GM04504 (cell line): Measurements from ENCODE around the gene CDC42BPG.

ENCODE experiments used
- DNase-seq: peaks from one replicate; pipeline ENCODE4 v3.0.0-alpha.2; 2012; ENCODE audit warnings: low read depth

The CDC42BPG gene

DNA sequence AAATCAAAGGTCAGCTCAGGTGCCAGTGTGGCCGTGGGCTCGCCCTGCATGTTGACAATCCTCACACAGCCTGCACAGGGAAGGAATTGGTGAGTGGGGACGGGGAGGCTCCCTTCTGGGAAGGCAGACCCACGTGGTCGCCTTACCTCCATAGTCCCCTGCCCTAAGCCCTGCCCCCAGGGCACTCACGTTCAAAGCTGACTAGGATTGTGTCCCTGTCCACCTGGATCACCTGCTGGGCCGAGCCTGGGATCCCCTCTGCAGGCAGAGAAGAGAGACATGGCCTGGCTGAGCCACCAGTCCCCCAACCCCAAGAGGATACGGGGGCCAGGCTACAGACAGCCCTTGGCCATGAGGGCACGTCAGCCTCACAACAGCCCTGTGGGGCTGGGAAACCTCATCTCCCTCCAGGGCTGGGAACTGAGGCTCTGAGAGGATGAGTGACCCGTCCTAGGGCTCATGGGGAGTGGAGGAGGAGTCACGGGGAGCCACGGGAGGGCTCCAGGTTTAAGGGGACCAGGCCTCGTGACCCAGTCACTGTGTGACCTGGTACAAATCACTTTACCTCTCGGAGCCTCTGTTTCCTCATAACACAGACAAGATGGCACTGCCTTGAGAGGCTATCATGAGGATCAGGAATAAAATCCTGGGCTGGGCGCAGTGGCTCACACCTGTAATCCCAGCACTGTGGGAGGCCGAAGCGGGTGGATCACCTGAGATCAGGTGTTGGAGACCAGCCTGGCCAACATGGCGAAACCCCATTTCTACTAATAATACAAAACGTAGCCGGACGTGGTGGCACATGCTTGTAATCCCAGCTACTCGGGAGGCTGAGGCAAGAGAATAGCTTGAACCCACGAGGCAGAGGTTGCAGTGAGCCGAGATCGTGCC is 54.0 kb downstream of the CDC42BPG start:
- DNase-seq: no peak

DNA sequence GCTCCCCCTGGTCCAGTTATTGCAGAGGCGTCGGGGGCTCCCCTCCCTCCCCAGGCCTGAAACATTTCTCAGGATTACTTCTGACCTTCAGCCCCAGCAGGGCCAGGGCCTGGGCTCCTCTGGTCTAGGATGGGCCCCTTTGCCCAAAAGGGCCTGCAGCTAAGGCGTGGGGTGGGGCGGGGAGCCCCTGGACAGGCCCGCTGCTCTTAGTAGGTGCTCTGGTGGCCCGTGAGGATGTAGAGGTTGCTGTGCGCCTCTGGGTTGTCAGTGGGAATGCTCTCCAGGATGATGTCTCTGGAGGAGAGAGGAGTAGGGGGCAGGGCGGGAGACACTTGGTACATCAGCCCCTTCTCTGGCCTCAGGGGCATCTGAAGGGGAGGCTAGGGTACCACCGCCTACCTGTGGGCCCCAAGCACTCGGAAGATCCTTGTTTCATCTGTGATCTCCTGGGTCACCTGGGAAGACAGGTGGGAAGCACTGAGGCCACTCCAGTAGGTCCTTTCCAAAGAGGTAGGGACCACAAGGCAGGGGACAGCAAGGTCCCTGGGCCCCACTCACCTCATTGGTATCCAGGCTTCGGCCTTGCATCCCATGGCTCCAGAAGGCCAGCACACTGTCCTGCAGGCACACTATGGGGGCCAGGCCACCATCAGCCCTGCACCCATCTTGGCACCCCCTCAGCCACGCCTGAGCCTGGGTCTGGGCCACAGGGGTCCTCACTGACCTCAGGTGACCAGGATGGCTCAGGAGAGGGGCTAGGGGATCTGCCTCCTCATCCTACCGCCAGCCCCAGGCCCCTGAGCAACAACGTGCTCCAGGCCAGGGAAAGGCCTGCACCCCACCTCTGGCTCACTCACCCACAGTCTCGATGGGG is 54.9 kb downstream of the CDC42BPG start:
- no peak for DNase-seq

DNA sequence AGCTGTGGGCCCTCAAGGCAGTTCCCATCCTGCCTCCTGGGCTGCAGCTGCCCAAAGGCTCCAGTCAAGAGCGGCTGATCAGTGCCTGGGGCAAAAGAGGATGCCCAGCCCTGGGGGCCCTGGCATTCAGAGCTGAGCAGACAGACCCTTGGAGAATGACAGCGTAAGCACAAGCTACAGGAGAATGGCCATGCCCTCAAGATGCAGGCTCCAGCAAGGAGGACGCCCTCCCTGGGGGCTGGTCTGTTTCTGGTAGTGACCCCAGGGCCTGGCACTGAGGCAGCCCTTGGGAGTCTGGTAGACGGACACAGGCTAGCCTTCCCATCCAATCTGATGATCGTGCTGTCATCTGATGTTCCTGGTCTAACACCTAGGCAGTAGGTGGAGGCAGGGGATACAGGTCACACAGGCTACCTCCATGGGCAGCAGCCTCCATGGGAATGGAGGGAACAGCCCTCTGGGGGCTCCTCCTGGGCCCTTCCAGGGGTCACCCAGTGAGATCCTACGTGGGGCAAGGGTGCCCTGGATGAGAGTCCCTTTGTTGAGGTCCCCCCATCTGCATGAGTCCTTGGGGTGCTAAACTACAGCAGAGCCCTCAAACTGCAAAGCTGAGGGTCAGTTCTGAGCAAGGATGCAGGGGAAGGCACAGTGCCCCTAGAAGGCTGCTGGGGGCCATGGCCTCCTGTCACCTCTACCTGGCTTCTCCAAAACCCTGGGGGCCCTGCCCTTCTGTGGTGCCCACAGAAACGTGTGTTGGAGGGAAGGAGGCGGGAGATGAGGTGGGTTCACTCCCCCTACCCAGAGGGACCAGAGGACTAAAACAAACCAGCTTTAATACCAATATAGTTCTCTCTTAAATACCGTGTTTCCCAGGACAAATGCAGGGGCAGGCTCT is 55.9 kb downstream of the CDC42BPG start:
- DNase-seq: no peak

DNA sequence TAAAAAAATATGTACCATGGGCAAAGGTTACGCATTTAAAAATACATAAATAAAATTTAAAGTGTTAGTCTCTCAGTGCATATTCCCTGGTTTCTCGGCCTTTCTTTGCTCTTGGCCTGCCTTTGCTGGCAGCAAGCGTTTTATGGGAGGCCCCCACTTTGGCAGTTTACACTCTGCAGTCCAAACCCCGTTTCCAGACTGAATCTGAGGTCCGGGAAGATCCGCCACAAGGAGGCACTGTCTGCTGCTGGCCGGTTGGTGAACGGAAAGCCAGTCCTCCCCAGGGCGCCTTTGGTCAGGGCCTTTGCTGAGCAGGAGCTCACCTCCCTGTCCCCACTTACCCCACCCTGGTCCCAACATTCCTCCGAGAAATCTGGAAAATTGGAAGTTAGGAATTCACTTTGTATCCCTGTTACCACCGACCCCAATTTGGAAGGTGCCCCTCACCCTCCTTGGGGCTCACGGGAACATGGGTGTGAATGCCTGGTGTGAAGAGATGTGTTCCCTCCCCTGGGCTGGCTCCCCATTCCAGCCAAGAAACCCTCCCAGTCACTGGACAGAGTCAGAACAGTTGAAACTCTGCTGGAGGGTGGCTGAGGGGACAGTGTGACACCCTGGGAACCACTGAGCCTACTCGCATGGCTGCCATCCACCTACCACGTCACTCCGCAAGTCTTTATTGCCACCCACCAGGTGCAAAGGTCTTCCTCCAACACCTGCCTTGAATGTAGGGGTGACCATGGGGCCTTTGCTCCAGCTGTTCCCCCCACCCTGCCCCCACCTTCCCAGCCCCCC is 56.7 kb downstream of the CDC42BPG start:
- DNase-seq: no peak

DNA sequence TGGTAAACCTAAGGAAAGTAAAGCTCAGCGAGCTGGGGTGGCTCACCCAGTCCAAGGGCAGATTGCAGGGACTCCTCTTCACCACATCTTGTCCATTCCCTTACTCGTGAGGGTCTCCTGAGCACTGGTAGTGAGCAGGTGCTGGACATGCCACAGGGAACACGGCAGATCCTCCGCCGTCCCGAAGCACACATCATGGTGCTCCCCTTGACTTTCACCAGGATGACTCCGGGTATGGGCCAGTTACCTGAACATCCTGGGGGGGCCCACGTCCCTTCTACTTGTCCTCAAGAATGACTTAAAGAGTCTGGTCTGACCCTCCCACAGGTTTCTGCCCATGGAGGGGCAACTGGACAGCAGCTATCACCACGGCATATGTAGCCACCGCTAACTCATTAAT is 58.1 kb downstream of the CDC42BPG start:
- DNase-seq: no peak

DNA sequence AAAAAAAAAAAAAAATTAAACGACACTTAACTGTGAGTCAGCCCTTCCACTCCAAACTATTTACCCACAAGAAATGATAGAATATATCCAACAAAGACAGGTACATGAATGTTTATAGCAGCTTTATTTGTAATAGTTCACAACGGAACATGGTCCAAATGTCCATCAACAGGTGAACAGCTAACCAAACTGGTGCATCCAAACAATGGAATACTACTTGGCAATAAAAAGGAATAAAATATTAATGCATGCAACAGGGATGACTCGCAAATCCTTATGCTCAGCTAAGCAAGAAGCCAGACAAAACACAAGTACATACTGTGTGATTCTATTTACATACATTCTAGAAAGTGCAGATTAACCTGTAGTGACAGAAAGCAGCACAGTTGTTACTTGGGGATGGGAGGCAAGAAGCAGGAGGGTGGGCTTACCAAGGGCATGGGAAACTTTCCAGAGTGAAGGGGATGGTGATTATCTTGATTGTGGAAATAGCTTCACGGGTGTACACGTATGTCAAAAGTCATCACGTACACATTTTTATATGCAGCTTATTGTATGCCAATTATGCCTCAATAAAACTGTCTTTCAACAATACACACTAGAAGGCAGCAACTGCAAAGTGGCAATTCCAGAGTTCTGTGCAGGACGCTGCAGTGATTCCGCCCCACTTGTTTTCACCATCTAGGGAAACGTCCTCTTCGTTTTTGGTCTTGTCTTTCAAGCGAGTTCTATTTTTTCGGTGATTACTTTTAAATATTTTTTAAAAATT is 59.5 kb downstream of the CDC42BPG start:
- DNase-seq: no peak

DNA sequence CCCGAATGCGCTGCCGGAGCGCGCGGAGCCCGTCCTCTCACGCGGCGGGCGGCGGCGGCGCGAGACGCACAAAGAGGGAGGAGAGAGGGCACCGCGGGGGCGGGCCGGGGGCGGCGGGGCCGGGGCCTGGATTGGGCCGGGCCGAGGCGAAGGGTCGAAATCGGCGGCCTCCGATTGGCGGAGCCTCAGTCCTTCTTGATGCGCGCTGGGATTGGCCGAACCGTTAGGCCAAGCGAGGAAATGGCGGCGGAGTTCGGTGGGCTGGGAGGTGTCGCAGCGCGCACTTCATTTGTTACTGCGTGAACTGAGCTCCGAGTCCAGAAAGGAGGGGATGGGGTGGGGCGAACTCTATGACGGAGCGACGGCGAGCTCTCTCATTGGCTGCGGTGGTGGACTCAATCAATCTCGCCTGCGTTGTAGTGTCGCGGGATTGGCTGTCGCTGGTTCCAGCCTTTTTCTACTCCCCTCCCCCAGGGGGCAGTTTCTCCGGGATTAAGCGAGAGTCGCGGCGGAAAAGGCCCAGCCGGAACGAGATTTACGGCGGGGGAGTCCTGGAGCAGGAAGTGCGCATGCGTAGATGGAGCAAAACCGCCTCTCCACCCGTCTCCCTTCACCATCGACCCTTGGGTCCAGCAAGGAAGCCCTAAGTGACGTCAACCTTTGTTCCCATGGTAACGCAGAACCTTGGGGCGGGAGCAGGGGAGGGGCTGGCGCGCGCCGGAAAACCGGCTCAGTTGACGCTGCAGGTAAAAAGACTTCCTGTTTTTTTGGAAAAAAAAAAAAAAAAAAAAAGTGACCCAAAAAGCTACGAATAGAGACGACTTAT is 65.8 kb downstream of the CDC42BPG start, which contains the start of gene SF1:
Gene SF1, minus strand, starts transcription at position 70 of the 826 bp plus-strand sequence. CDS start 150 bp downstream, outside the sequence.
- peak; percentile 100 for DNase-seq

DNA sequence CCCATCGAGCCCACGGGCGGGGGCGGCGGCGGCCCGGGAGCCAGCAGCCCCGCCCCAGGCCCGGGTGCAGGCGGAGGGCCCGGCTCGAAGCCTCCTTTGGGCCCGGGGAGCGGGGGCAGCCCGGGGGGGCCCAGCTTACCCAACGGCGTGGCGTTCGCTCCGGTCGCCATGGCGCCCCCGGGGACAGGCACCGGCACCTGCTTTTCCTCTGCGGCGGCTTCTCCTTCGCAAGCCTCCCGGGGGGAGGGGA is 66.3 kb downstream of the CDC42BPG start:
- DNase-seq: no peak

DNA sequence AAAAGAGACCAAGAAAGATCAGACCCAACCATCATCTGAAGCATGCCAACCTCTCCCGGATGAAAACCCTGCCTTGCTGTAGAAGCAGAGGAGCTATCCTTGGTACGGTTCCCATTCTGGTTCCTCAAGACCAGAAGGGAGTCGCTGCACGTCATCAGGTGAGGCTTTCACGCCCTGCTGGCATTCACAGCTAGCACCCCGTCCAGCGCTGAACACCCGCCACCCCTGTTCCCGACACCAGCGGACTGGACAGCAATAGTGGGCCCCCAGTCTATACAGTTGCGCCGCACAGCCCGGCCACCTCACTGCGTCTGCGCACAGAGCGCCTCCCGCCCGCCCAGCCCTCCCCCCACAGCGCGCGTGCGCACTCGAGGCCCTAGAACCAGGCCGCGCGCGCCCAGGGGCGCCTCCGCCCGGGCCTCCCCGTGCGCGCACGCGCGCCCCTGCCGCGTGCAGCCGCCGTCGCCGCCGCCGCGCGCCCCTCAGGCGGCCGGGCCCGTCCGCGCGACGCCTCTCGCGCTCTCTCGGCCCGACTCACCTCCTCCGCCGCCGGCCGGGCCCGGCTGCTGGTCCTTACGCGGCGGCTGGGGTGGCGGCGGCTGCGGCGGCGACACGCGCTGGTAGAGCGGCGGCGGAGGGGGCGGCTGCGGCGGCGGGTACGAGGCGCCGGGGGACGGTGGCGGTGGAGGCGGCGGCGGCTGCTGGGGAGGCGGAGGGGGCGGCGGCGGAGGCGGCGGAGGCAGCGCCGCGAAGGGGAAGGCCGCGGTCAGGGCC is 66.8 kb downstream of the CDC42BPG start:
- DNase-seq: peak; percentile 71

DNA sequence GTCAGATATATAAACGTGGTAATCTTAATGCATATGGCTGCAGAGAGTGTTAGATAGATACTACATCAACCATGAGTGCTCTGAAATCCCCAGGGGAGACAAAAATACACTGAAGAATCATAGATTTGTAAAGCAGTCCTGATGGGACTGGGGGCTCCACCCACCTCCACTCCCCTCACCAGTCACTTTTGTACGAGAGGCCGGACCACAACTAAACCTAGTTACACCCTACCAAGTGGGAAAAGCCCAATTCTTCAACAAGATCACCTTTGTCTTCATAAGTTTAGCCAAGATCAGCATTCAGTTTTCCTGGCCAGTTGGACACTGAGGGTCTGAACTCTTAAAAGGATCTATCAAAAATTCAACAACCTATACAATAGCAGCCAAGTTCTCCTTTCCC is 67.6 kb downstream of the CDC42BPG start:
- DNase-seq: no peak

DNA sequence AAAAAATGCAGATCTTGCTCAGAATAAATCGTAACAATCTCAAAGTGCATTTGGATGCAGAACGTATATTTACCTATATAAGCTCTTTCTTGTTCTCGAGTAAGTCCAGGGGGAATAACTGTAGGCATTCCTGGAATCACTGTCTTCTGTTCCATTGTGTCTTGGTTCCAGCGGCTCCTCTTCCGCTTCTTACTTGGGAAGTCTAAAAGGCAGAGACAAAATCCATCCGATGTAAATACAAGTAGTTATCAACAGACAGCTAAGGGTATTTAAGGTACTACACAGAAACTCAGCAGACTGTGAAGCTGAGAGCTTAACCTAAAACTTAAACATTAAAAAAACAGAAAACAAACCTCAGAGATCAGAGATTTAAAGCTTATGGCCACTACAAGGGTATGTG is 68.0 kb downstream of the CDC42BPG start:
- no peak for DNase-seq

DNA sequence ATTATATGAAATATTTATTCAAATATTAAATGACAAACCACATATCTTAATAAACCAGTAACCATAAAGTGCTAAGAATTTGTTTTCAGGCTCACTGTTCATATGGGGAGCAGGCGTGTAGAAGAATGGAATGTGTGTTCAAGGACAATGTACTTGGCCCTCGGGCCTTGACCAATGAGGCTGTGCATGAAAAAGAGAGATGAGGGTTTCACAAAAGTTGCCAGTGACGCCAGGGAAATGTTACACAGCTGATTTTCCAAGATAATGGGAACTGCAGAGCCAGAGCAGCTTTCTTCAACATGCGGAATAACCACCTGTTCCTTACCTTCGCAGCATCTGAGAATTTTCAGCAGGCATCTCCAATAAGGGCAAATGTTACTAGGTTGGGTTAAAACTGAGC is 70.3 kb downstream of the CDC42BPG start:
- no peak for DNase-seq
